Astrocyte (in vitro differentiated cells and primary cell): ENCODE results near the gene POLR2F. TPM values are rescaled to one million over a fixed set of nuclear protein-coding genes. Genes with fewer than 3 reads are reported as not detected.

Source experiments
- DNase-seq: peaks from one replicate; pipeline ENCODE4 v3.0.0-alpha.2; 2010; ENCODE audit warnings: low read depth
- FAIRE-seq: peaks from 2 replicates; lab custom pipeline; 2011; peaks lifted over from hg19 to GRCh38; lab: Jason Lieb, UNC
- H2AFZ ChIP-seq: 2 replicates; pipeline ENCODE4 v1.6.0; 2012; ENCODE audit warnings: low read depth, low read length, inconsistent platforms
- H3K27ac ChIP-seq: 2 replicates; pipeline ENCODE4 v1.5.1; 2011; ENCODE audit warnings: low read depth, low read length, inconsistent platforms
- H3K27me3 ChIP-seq: 2 replicates; pipeline ENCODE4 v1.6.0; 2011; ENCODE audit warnings: low read length, inconsistent platforms; ENCODE audit not compliant: insufficient read depth
- H3K36me3 ChIP-seq: 2 replicates; pipeline ENCODE4 v1.5.1; 2011; ENCODE audit warnings: low read length, inconsistent platforms; ENCODE audit not compliant: insufficient read depth
- H3K4me1 ChIP-seq: 2 replicates; pipeline ENCODE4 v1.5.1; 2011; ENCODE audit warnings: low read length, inconsistent platforms; ENCODE audit not compliant: insufficient read depth
- H3K4me2 ChIP-seq: 2 replicates; pipeline ENCODE4 v1.6.0; 2012; ENCODE audit warnings: low read length, inconsistent platforms
- H3K4me3 ChIP-seq: 2 replicates; pipeline ENCODE4 v1.5.1; 2011; ENCODE audit warnings: low read depth, mild to moderate bottlenecking, low read length, inconsistent platforms; ENCODE audit not compliant: insufficient read depth
- H3K79me2 ChIP-seq: 2 replicates; pipeline ENCODE4 v1.6.0; 2012; ENCODE audit warnings: mild to moderate bottlenecking, low read length, inconsistent platforms; ENCODE audit not compliant: insufficient read depth
- H3K9ac ChIP-seq: 2 replicates; pipeline ENCODE4 v1.6.0; 2012; ENCODE audit warnings: mild to moderate bottlenecking, low read length, inconsistent platforms
- H3K9me3 ChIP-seq: 2 replicates; pipeline ENCODE4 v1.5.1; 2012; ENCODE audit warnings: low read depth, mild to moderate bottlenecking, low read length, inconsistent platforms; ENCODE audit not compliant: insufficient read depth
- H4K20me1 ChIP-seq: 2 replicates; pipeline ENCODE4 v1.6.0; 2012; ENCODE audit warnings: low read length, inconsistent platforms; ENCODE audit not compliant: insufficient read depth
- H3K27ac Mint-ChIP-seq: one replicate; pipeline ENCODE4 v1.8.0; 2021; ENCODE audit warnings: mild to moderate bottlenecking, mixed read lengths; ENCODE audit not compliant: unreplicated experiment
- H3K27me3 Mint-ChIP-seq: one replicate; pipeline ENCODE4 v1.8.0; 2021; ENCODE audit warnings: low read depth, mixed read lengths; ENCODE audit not compliant: unreplicated experiment
- H3K36me3 Mint-ChIP-seq: one replicate; pipeline ENCODE4 v1.8.0; 2021; ENCODE audit warnings: low read depth, mixed read lengths; ENCODE audit not compliant: unreplicated experiment
- H3K4me1 Mint-ChIP-seq: one replicate; pipeline ENCODE4 v1.8.0; 2021; ENCODE audit warnings: low read depth, mixed read lengths; ENCODE audit not compliant: unreplicated experiment
- H3K4me3 Mint-ChIP-seq: one replicate; pipeline ENCODE4 v1.8.0; 2021; ENCODE audit warnings: mild to moderate bottlenecking, moderate library complexity, mixed read lengths; ENCODE audit not compliant: unreplicated experiment
- H3K9me3 Mint-ChIP-seq: one replicate; pipeline ENCODE4 v1.8.0; 2021; ENCODE audit warnings: mild to moderate bottlenecking, mixed read lengths; ENCODE audit not compliant: unreplicated experiment
- EZH2 ChIP-seq: IDR thresholded peaks from 2 replicates; pipeline ENCODE4 v1.6.1; 2012; ENCODE audit warnings: mild to moderate bottlenecking, low read length, inconsistent platforms; ENCODE audit not compliant: insufficient read depth
- total RNA-seq: library from RNA; stranded (reverse); gene quantifications from 2 replicates; pipeline ENCODE4 v1.2.1, GENCODE V29; 2021
- TF ChIP-seq, protein P1 (sequence below): IDR thresholded peaks from 2 replicates; pipeline ENCODE4 v1.5.1; 2011; ENCODE audit warnings: low read depth, mild to moderate bottlenecking, inconsistent platforms, low read length, moderate library complexity; ENCODE audit not compliant: insufficient read depth

The POLR2F gene
- total RNA-seq, 1 donor from 2014 or later: 149 TPM

DNA sequence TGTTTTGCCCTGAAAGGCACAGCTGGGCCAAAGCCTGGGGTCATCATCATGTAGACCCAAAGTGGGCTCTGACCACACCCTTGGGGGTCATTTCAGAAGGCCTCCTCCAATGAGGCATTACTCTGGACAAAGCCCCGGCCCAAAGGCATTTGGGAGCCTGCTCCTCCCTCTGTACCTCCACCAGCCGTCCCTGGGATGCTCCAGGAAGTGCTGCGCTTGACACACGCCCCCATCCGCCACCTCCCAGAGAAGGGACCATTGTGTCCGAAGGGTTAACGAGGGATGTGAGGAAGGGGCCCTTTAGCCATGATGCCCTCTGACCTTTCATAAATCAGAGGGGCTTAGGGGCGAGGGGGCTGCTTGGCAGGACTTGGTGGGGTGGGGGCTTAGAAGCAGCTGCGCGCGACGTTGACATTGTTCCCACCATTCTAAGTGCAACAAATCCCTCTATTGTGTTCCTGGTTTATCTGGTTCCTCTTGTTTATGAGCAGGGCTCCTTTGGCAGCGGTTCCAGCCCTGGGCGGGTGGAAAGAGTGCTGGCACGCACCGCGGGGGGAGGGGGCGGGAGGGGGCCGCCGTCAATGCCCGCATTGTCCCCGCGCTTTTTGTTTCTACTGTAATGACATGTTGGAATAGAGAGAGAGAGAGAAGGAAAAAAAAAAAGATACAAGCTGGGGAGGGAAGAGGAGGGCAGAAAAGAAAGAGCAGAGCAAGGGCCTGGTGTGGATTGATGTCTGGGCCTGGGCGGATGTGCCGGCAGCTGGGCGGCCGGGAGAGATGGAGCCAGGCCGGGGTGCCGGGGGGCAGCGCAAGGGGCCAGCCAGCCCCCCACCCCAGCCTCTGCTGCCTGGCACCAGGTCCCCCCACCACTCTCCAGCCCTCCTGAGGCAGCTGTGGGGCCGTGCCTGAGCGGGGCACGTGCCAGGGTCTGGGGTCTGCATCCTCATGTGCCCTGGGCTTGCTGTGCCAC lies 63.0 kb downstream of the POLR2F start:
- H3K4me3 Mint-ChIP-seq: no peak overlapping the region
- TF ChIP-seq, protein P1, sequence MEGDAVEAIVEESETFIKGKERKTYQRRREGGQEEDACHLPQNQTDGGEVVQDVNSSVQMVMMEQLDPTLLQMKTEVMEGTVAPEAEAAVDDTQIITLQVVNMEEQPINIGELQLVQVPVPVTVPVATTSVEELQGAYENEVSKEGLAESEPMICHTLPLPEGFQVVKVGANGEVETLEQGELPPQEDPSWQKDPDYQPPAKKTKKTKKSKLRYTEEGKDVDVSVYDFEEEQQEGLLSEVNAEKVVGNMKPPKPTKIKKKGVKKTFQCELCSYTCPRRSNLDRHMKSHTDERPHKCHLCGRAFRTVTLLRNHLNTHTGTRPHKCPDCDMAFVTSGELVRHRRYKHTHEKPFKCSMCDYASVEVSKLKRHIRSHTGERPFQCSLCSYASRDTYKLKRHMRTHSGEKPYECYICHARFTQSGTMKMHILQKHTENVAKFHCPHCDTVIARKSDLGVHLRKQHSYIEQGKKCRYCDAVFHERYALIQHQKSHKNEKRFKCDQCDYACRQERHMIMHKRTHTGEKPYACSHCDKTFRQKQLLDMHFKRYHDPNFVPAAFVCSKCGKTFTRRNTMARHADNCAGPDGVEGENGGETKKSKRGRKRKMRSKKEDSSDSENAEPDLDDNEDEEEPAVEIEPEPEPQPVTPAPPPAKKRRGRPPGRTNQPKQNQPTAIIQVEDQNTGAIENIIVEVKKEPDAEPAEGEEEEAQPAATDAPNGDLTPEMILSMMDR: no peak

DNA sequence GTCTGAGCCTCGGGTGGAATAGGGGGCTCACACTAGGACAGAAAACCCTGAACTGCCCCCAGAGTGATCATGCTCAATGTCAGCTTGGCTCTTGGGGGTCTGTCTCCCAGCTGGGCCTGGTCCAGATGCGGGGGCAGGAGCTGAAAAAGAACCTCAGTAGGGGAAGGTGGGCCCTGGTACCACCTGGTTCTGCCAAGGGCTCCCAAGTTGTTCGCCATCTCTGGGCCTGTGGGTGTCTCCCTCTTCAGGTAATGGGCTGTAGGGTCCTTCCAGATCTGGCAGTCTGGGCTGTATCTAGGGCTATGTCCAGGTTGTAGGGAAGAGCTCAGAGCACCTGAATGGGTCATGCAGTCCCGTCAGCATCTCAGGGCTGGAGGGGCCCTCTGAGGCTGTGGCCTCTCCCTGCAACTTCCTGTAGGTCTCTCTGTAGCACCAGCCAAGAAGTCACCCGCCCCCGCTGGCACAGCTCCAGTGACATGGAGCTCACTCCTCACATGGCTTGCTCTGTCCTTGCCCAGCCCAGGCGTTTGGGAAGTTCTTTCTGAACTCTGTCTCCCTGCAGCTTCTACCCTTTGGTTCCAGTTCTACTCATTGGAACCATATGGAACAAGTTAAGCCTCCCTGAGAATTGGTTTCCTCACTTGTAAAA lies 63.9 kb downstream of the POLR2F start:
- Histone ChIP-seq H3K4me2 (no peak overlapping the region), H3K9ac (no peak overlapping the region), H3K79me2 (no peaks in the 10 kb centered on the region), H3K27me3 (no peaks in the 10 kb centered on the region), H3K4me1 (peaks cover 16% of the 10 kb centered on the region), H2AFZ (peak overlapping the region; percentile 50), H3K4me3 (no peak overlapping the region), H3K27ac (no peak overlapping the region), H4K20me1 (no peaks in the 10 kb centered on the region), H3K9me3 (no peaks in the 10 kb centered on the region), H3K36me3 (no peaks in the 10 kb centered on the region)
- no peak for FAIRE-seq
- Mint-ChIP-seq H3K4me3 (no peak overlapping the region), H3K36me3 (peaks cover 4% of the 10 kb centered on the region), H3K9me3 (no peaks in the 10 kb centered on the region), H3K27me3 (peaks cover 8% of the 10 kb centered on the region), H3K4me1 (peaks cover 10% of the 10 kb centered on the region), H3K27ac (no peak overlapping the region)
- DNase-seq: peak; percentile 32
- TF ChIP-seq EZH2: no peak
- TF ChIP-seq, protein P1: no peak

More for the DNA sequence above, 63.0 kb downstream of the POLR2F start:
- Mint-ChIP-seq H3K4me1 (peaks cover 10% of the 10 kb centered on the region), H3K27ac (no peak overlapping the region), H3K36me3 (peaks cover 4% of the 10 kb centered on the region), H3K27me3 (peaks cover 8% of the 10 kb centered on the region), H3K9me3 (no peaks in the 10 kb centered on the region)
- Histone ChIP-seq H3K36me3 (no peaks in the 10 kb centered on the region), H3K4me2 (peak overlapping the region; percentile 15), H3K4me1 (peaks cover 16% of the 10 kb centered on the region), H3K27ac (no peak overlapping the region), H3K4me3 (no peak overlapping the region), H4K20me1 (no peaks in the 10 kb centered on the region), H2AFZ (peak overlapping the region; percentile 50), H3K9ac (no peak overlapping the region), H3K27me3 (no peaks in the 10 kb centered on the region), H3K79me2 (no peaks in the 10 kb centered on the region), H3K9me3 (no peaks in the 10 kb centered on the region)
- DNase-seq: no peak
- FAIRE-seq: no peak
